Measurements from ENCODE around the gene CRAMP1.

Gene CRAMP1

DNA sequence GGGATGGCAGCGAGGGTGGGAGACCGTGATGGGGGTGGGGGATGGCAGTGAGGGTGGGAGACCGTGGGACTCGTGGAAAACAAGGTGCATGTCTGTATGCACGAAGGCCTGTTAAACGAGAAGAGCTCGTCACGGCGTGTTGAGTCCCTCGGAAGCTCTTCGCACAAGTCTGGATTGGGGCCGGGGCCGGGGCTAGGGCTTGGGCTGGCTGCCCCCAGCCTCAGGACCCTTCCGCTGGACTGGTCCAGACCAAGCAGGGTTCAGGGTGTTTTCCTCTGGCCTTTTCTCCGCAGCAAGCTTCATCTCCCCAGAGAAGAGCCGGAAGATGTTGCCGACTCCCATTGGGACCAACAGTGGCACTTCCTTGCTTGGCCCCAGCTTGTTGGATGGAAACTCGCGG is 58.2 kb downstream of the CRAMP1 start:
- TF ChIP-seq POLR2AphosphoS5 (IDR thresholded peaks at IDR 0.05; ENCODE audit: low read depth, low read length) (no peak), TAF1 (IDR thresholded peaks at IDR 0.05; ENCODE audit: borderline replicate concordance, insufficient read depth, low read length) (no peak), FOXP2 (optimal IDR thresholded peaks at IDR 0.05; ENCODE audit: borderline replicate concordance, extremely low read depth, extremely low read length, insufficient read depth) (no peak), SIN3A (IDR thresholded peaks at IDR 0.05; ENCODE audit: borderline replicate concordance, insufficient read depth, low read length) (no peak)
- TF ChIP-seq, protein P1, sequence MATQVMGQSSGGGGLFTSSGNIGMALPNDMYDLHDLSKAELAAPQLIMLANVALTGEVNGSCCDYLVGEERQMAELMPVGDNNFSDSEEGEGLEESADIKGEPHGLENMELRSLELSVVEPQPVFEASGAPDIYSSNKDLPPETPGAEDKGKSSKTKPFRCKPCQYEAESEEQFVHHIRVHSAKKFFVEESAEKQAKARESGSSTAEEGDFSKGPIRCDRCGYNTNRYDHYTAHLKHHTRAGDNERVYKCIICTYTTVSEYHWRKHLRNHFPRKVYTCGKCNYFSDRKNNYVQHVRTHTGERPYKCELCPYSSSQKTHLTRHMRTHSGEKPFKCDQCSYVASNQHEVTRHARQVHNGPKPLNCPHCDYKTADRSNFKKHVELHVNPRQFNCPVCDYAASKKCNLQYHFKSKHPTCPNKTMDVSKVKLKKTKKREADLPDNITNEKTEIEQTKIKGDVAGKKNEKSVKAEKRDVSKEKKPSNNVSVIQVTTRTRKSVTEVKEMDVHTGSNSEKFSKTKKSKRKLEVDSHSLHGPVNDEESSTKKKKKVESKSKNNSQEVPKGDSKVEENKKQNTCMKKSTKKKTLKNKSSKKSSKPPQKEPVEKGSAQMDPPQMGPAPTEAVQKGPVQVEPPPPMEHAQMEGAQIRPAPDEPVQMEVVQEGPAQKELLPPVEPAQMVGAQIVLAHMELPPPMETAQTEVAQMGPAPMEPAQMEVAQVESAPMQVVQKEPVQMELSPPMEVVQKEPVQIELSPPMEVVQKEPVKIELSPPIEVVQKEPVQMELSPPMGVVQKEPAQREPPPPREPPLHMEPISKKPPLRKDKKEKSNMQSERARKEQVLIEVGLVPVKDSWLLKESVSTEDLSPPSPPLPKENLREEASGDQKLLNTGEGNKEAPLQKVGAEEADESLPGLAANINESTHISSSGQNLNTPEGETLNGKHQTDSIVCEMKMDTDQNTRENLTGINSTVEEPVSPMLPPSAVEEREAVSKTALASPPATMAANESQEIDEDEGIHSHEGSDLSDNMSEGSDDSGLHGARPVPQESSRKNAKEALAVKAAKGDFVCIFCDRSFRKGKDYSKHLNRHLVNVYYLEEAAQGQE (IDR thresholded peaks at IDR 0.05; ENCODE audit: insufficient read depth in 1 of 2, low read depth in 2 of 2, low read length in 2 of 2): no peak

DNA sequence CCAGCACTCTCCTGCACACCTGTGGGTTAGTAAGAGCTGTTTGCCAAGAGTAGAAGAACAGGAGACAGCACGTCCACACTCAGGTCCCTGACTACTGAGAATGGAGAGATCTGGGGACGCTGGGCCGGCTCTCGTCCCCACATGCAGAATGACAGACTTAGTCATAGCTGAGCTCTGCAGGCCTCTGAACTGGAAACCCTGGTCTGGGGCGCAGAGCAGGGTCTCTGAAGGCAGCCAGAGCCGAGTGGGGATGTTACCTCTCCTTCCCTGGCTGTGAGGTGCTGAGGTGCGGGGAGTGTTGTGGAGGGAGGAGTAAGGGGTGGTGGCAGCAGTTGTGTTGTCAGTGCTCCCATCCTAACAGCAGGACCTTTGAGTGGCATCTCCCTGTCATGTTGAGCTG is 58.7 kb downstream of the CRAMP1 start:
- TF ChIP-seq FOXP2 (optimal IDR thresholded peaks at IDR 0.05; ENCODE audit: borderline replicate concordance, extremely low read depth, extremely low read length, insufficient read depth) (no peak), POLR2AphosphoS5 (IDR thresholded peaks at IDR 0.05; ENCODE audit: low read depth, low read length) (no peak), SIN3A (IDR thresholded peaks at IDR 0.05; ENCODE audit: borderline replicate concordance, insufficient read depth, low read length) (no peak), TAF1 (IDR thresholded peaks at IDR 0.05; ENCODE audit: borderline replicate concordance, insufficient read depth, low read length) (no peak)
- TF ChIP-seq, protein P1 (IDR thresholded peaks at IDR 0.05; ENCODE audit: insufficient read depth in 1 of 2, low read depth in 2 of 2, low read length in 2 of 2): no peak

DNA sequence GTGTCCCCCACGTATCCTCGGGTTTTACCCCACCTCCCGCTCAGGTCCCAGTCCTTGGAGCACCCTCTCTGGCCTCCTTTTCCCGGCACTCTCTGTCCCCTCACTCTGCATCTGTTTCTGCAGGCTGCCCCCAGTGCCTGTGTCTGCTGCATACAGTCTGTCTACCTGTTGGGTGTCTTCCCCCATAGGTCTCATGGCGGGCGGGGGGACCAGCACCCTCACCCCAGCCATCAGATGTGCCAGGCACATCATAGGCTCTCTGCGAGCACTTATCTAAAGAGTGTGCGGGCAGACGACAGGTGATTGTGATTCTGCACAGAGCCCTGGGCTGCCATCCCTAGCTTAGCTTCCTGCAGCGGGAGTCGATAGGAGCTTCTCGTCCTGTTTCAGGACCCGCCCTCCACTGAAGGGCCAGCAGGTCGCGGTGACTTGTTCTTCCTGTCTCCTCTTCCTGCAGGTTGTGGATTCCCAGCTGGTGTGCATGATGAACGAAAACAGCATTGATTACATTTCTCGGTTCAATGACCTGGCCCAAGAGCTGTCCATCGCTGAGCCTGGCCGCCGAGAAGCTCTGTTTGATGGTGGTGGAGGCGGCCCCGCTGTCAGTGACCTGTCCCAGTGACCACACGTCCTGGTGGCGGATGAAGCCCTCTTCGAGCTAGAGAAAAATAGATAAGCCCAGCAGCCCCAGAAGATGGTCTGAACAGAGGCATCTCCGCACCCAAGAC is 61.4 kb downstream of the CRAMP1 start:
- TF ChIP-seq SIN3A (IDR thresholded peaks at IDR 0.05; ENCODE audit: borderline replicate concordance, insufficient read depth, low read length) (no peak), POLR2AphosphoS5 (IDR thresholded peaks at IDR 0.05; ENCODE audit: low read depth, low read length) (no peak), TAF1 (IDR thresholded peaks at IDR 0.05; ENCODE audit: borderline replicate concordance, insufficient read depth, low read length) (no peak), FOXP2 (optimal IDR thresholded peaks at IDR 0.05; ENCODE audit: borderline replicate concordance, extremely low read depth, extremely low read length, insufficient read depth) (no peak)
- TF ChIP-seq, protein P1 (IDR thresholded peaks at IDR 0.05; ENCODE audit: insufficient read depth in 1 of 2, low read depth in 2 of 2, low read length in 2 of 2): no peak

DNA sequence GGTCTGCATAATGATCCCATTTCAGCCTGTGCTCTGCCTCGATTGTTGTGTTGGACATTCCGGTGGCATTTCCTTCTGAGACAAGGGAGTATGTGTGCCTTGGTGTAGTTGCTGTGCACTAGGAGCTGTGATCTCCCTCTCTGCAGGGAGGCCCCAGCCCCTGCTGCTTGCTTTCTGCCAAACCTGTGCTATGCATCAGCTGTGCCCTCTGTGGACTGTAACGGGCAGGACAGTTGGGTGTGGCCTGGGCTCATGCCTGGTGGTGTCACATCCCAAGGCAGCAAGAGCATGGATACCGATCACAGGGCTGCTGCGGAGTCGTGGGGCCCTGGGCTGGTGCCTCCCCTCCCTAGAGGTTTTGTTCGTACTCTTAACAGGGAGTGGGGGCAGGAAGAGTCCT is 62.1 kb downstream of the CRAMP1 start:
- TF ChIP-seq POLR2AphosphoS5 (IDR thresholded peaks at IDR 0.05; ENCODE audit: low read depth, low read length) (no peak), SIN3A (IDR thresholded peaks at IDR 0.05; ENCODE audit: borderline replicate concordance, insufficient read depth, low read length) (no peak), TAF1 (IDR thresholded peaks at IDR 0.05; ENCODE audit: borderline replicate concordance, insufficient read depth, low read length) (no peak), FOXP2 (optimal IDR thresholded peaks at IDR 0.05; ENCODE audit: borderline replicate concordance, extremely low read depth, extremely low read length, insufficient read depth) (no peak)
- TF ChIP-seq, protein P1 (IDR thresholded peaks at IDR 0.05; ENCODE audit: insufficient read depth in 1 of 2, low read depth in 2 of 2, low read length in 2 of 2): no peak
